Suprapubic skin (tissue), 4 donors: ENCODE results near the gene SIGLEC9.

Experiments
- CTCF ChIP-seq, 2 donors: fragments of 200-600 bp in 1 of 2; fragments of 450-650 bp in 1 of 2; sonication (generic) in 1 of 2; IDR thresholded peaks; one replicate each; pipeline ENCODE4 v1.5.1; 2016 to 2019; ENCODE audit warnings: antibody characterized with exemption in 2 of 2, mild to moderate bottlenecking in 1 of 2, moderate library complexity in 1 of 2
- EP300 ChIP-seq: sonication (generic); formaldehyde crosslinking; IDR thresholded peaks from one replicate; pipeline ENCODE4 v1.6.1; 2017; ENCODE audit warnings: antibody characterized with exemption
- POLR2A ChIP-seq, 2 donors: fragments of 450-650 bp; IDR thresholded peaks; one replicate each; pipeline ENCODE4 v1.6.1; 2017; ENCODE audit warnings: antibody characterized with exemption in 2 of 2, mild to moderate bottlenecking in 2 of 2, moderate library complexity in 2 of 2
- POLR2AphosphoS5 ChIP-seq, 3 donors: sonication (generic); formaldehyde crosslinking; IDR thresholded peaks; one replicate each; pipeline ENCODE4 v1.6.1; 2017; ENCODE audit warnings: antibody characterized with exemption in 3 of 3

DNA sequence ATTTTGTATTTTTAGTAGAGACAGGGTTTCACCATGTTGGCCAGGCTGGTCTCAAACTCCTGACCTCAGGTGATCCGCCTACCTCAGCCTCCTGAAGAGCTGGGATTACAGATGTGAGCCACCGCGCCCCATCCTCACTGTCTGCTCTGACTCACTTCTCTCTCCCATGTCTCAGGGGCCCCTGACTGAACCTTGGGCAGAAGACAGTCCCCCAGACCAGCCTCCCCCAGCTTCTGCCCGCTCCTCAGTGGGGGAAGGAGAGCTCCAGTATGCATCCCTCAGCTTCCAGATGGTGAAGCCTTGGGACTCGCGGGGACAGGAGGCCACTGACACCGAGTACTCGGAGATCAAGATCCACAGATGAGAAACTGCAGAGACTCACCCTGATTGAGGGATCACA, 5.0 kb downstream of the SIGLEC9 start:
- TF ChIP-seq CTCF (IDR thresholded peaks at IDR 0.05): no peak
- no peak for TF ChIP-seq POLR2A (IDR thresholded peaks at IDR 0.05)
- TF ChIP-seq POLR2AphosphoS5 (IDR thresholded peaks at IDR 0.05): no peak
- no peak for TF ChIP-seq EP300
